Measurements from ENCODE around the gene BLOC1S1. TPM values are rescaled to one million over a fixed set of nuclear protein-coding genes. Genes with fewer than 3 reads are reported as not detected.

BLOC1S1 gene
- total RNA-seq, 1 donor from 2014 or later: 98.6 TPM

DNA sequence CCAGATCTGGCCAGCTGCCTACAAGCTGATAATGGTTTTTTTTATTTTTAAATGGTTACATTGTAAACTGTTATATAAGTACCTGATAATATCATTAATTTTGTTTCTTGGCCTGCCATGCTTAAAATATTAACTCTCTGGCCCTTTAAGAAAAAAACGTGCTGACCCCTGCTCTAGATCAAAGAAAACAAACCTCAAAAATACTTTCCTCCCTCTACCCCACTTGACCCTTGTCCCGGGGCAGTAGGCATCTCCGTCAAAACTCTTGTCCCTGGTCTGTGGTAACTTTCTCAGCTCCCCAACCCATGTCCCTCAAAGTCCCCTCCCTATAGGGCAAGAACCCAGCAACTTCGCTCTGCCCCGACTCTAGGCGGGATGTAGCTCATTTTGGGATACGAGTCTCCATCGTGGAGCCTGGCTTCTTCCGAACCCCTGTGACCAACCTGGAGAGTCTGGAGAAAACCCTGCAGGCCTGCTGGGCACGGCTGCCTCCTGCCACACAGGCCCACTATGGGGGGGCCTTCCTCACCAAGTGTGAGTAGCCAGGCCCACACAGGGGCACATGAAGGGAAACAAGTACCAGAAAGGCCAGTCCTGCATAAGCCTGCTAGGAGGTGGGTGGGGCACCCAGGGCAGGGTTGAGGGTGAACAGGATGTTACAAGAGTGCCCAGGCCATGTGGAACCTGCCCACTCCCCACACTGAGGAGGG is 7.8 kb downstream of the BLOC1S1 start:
- H3K4me1 Mint-ChIP-seq (ENCODE audit: unreplicated experiment): peaks cover 37% of the 10 kb centered on the region

GRCh38 chr12:55724226-55724939 is 8.5 kb downstream of the BLOC1S1 start:
- peaks cover 16% of the 10 kb centered on the region for H3K36me3 Mint-ChIP-seq
- DNase-seq (ENCODE audit: extremely low spot score, unreplicated experiment): no peak
- peak; percentile 75 for TF ChIP-seq CTCF (conservative IDR thresholded peaks at IDR 0.05)
- H3K27ac Mint-ChIP-seq: peak overlapping the region; percentile 17
- peak overlapping the region; percentile 42 for H3K4me3 Mint-ChIP-seq
- H3K27me3 Mint-ChIP-seq: no peaks in the 10 kb centered on the region
- H3K4me1 Mint-ChIP-seq (ENCODE audit: unreplicated experiment): peaks cover 32% of the 10 kb centered on the region
- H3K9me3 Mint-ChIP-seq: no peaks in the 10 kb centered on the region

More for the DNA sequence above, 7.8 kb downstream of the BLOC1S1 start:
- no peaks in the 10 kb centered on the region for H3K27me3 Mint-ChIP-seq
- H3K9me3 Mint-ChIP-seq: no peaks in the 10 kb centered on the region
- no peak overlapping the region for H3K4me3 Mint-ChIP-seq
- peak overlapping the region; percentile 48 for H3K27ac Mint-ChIP-seq
- H3K36me3 Mint-ChIP-seq: peaks cover 16% of the 10 kb centered on the region
- no peak for DNase-seq (ENCODE audit: extremely low spot score, unreplicated experiment)
- no peak for TF ChIP-seq CTCF (conservative IDR thresholded peaks at IDR 0.05)

GRCh38 chr12:55724940-55725309 is 9.1 kb downstream of the BLOC1S1 start:
- no peaks in the 10 kb centered on the region for H3K9me3 Mint-ChIP-seq
- peak overlapping the region; percentile 17 for H3K27ac Mint-ChIP-seq
- H3K27me3 Mint-ChIP-seq: no peaks in the 10 kb centered on the region
- peaks cover 37% of the 10 kb centered on the region for H3K4me1 Mint-ChIP-seq (ENCODE audit: unreplicated experiment)
- H3K36me3 Mint-ChIP-seq: peaks cover 16% of the 10 kb centered on the region
- peak; percentile 13 for TF ChIP-seq CTCF (conservative IDR thresholded peaks at IDR 0.05)
- DNase-seq (ENCODE audit: extremely low spot score, unreplicated experiment): no peak
- H3K4me3 Mint-ChIP-seq: peak overlapping the region; percentile 42

- no peak for TF ChIP-seq CTCF (conservative IDR thresholded peaks at IDR 0.05)
- peaks cover 16% of the 10 kb centered on the region for H3K36me3 Mint-ChIP-seq
- DNase-seq (ENCODE audit: extremely low spot score, unreplicated experiment): no peak
- H3K9me3 Mint-ChIP-seq: no peaks in the 10 kb centered on the region
- H3K27me3 Mint-ChIP-seq: no peaks in the 10 kb centered on the region
- H3K4me3 Mint-ChIP-seq: peak overlapping the region; percentile 77
- no peak overlapping the region for H3K27ac Mint-ChIP-seq
- H3K4me1 Mint-ChIP-seq (ENCODE audit: unreplicated experiment): peaks cover 43% of the 10 kb centered on the region
Observed at GRCh38 chr12:55725556-55725955, 9.7 kb downstream of the BLOC1S1 start.

DNA sequence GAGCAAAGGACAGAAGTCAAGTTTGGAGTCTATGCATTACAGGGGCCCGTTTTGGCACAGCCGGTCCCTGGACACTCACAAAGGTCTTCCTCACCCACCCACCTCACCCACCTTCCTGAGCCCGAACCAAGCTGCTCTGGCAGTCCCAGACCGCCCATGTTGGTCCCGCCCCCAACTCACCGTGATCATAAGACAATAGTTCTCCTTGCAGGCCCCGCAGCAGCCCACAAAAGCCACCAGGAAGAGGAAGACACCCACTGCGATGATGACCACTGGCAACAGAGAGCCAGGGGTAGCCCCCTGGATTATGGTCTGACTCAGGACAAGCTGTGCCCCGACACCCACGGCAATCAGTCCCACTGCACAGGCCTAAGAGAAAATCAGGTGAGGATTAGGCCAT is 11.1 kb downstream of the BLOC1S1 start:
- no peak for DNase-seq (ENCODE audit: extremely low spot score, unreplicated experiment)
- no peaks in the 10 kb centered on the region for H3K9me3 Mint-ChIP-seq
- no peak for TF ChIP-seq CTCF (conservative IDR thresholded peaks at IDR 0.05)
- H3K27ac Mint-ChIP-seq: peak overlapping the region; percentile 79
- peak overlapping the region; percentile 93 for H3K4me3 Mint-ChIP-seq
- H3K36me3 Mint-ChIP-seq: peaks cover 16% of the 10 kb centered on the region
- H3K27me3 Mint-ChIP-seq: no peaks in the 10 kb centered on the region
- peaks cover 47% of the 10 kb centered on the region for H3K4me1 Mint-ChIP-seq (ENCODE audit: unreplicated experiment)
